Fibroblast of lung (primary cell): ENCODE measurements around the gene RBM15B. TPM values are rescaled to one million over a fixed set of nuclear protein-coding genes. Genes with fewer than 3 reads are reported as not detected.

ENCODE experiments used
- polyA plus RNA-seq, 2 donors: library from polyadenylated mRNA; depleted of rRNA in 1 of 2; stranded (reverse) in 1 of 2; unstranded in 1 of 2; fragments of >200 nt; gene quantifications; 2 replicates each; pipeline ENCODE4 v1.2.1, GENCODE V29; 2011 to 2012; ENCODE audit warnings: missing spikeins in 1 of 2
- total RNA-seq: library from RNA; depleted of rRNA; stranded (reverse); fragments of >200 nt; gene quantifications from 2 replicates; pipeline ENCODE4 v1.2.1, GENCODE V29; 2014

The RBM15B gene
- total and polyA plus RNA-seq, 2 donors (not counting 1 experiment from before 2014, with no cell fraction given) = 14.7 to 29.9 TPM

Other genes starting within 250 kb of the RBM15B start
- gene MANF, start 6.0 kb upstream of the RBM15B start, total RNA-seq = 55.3 and 60.1 TPM in 2 replicates
- gene MANF, start 6.0 kb upstream of the RBM15B start, polyA plus RNA-seq = 132 and 133 TPM in 2 replicates
- gene DCAF1, start 108.7 kb downstream of the RBM15B start, total RNA-seq = 12.8 and 14.4 TPM in 2 replicates
- gene DCAF1, start 108.7 kb downstream of the RBM15B start, polyA plus RNA-seq = 8.7 and 10.4 TPM in 2 replicates
- gene RAD54L2, start 147.4 kb downstream of the RBM15B start, total RNA-seq = 12.3 and 17.2 TPM in 2 replicates
- gene RAD54L2, start 147.4 kb downstream of the RBM15B start, polyA plus RNA-seq = 5.5 and 7.6 TPM in 2 replicates